Hepatocyte (in vitro differentiated cells): ENCODE data around the gene SLC44A1.

ENCODE experiments used
- EZH2 ChIP-seq: fragments of 200-600 bp; sonication (generic); IDR thresholded peaks from 2 replicates; pipeline ENCODE4 v1.6.1; 2016; ENCODE audit warnings: antibody characterized with exemption, mild to moderate bottlenecking, borderline replicate concordance
- EZH2phosphoT487 ChIP-seq: fragments of 200-600 bp; sonication (generic); IDR thresholded peaks from one replicate; pipeline ENCODE4 v1.6.1; 2018; ENCODE audit warnings: antibody characterized with exemption, mild to moderate bottlenecking, low read depth, moderate library complexity; ENCODE audit not compliant: unreplicated experiment, severe bottlenecking
- TF ChIP-seq, protein P1 (sequence below): fragments of 200-600 bp; sonication (generic); IDR thresholded peaks from 2 replicates; pipeline ENCODE4 v1.5.1; 2016; ENCODE audit warnings: antibody characterized with exemption, mild to moderate bottlenecking; ENCODE audit not compliant: poor library complexity

GRCh38 chr9:105396901-105397300 is 152.4 kb downstream of the SLC44A1 start:
- TF ChIP-seq, protein P1, sequence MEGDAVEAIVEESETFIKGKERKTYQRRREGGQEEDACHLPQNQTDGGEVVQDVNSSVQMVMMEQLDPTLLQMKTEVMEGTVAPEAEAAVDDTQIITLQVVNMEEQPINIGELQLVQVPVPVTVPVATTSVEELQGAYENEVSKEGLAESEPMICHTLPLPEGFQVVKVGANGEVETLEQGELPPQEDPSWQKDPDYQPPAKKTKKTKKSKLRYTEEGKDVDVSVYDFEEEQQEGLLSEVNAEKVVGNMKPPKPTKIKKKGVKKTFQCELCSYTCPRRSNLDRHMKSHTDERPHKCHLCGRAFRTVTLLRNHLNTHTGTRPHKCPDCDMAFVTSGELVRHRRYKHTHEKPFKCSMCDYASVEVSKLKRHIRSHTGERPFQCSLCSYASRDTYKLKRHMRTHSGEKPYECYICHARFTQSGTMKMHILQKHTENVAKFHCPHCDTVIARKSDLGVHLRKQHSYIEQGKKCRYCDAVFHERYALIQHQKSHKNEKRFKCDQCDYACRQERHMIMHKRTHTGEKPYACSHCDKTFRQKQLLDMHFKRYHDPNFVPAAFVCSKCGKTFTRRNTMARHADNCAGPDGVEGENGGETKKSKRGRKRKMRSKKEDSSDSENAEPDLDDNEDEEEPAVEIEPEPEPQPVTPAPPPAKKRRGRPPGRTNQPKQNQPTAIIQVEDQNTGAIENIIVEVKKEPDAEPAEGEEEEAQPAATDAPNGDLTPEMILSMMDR, result no peak
- TF ChIP-seq EZH2 (no peak), EZH2phosphoT487 (no peak)
